GM19193 (cell line): ENCODE results near the gene SLC22A23.

Experiments
- POLR2A ChIP-seq: IDR thresholded peaks from 4 replicates; pipeline ENCODE4 v1.6.1; 2011; ENCODE audit not compliant: insufficient read depth, insufficient read length; ENCODE audit errors: extremely low read depth

Gene SLC22A23

GRCh38 chr6:3456898-3457709 lies at the start of gene SLC22A23:
TSS of gene SLC22A23 (minus strand) at chr6:3457050. CDS start at chr6:3456559, 491 bp downstream.
- no peak for TF ChIP-seq POLR2A

- TF ChIP-seq POLR2A, result no peak
Measured at GRCh38 chr6:3506200-3506599, 49.4 kb upstream of the SLC22A23 start.

GRCh38 chr6:3504938-3505805 lies 48.3 kb upstream of the SLC22A23 start:
- TF ChIP-seq POLR2A, result no peak

DNA sequence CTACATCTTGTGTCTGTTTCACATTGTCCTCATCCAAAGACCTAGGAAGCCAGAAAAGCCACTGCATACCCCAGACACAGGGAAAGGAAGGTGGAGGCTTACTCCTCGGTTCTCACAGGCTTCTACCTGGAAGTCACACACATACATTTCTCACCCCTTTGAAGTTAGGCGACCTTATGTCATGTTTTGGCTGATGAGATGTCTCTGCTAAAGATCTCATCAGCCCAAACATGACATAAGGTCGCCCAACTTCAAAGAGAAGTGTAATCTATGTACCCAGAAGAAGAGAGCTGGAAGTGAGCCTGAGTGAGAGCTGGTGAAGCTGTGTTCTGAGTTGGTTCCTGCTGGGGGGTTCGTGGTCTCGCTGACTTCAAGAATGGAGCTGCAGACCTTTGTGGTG lies 47.5 kb upstream of the SLC22A23 start:
- TF ChIP-seq POLR2A, result no peak

DNA sequence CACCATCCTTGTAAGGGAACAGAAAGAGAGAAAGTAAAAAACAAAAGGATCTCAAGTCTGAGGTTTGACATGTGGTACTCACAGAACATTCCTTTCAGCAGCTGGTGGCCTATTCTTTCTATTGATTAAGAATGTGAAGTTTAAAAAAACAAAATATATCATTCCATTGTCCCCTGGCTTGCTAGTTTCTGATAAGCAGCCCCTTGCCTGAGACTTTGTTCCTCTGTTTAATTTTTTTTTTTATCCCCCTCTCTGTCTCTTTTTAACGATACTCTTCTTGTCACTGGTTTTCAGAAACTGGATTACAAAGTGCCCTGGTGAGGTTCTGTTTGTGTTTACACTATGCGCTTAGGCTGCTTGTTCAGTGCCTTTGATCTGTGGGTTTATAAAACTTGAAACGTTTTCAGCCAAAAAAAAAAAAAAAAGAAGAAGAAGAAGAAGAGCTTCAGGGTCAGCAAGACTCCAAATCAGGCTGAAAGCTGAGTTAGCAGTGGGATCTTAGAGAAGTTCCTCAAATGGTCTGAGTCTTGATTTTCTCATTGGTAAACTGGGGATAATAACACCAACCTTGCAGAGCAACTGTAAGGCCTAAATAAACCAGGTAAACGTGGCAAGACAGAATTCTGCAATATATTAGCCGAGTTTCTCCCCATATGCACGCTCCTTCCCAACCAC lies 45.1 kb upstream of the SLC22A23 start:
- no peak for TF ChIP-seq POLR2A

DNA sequence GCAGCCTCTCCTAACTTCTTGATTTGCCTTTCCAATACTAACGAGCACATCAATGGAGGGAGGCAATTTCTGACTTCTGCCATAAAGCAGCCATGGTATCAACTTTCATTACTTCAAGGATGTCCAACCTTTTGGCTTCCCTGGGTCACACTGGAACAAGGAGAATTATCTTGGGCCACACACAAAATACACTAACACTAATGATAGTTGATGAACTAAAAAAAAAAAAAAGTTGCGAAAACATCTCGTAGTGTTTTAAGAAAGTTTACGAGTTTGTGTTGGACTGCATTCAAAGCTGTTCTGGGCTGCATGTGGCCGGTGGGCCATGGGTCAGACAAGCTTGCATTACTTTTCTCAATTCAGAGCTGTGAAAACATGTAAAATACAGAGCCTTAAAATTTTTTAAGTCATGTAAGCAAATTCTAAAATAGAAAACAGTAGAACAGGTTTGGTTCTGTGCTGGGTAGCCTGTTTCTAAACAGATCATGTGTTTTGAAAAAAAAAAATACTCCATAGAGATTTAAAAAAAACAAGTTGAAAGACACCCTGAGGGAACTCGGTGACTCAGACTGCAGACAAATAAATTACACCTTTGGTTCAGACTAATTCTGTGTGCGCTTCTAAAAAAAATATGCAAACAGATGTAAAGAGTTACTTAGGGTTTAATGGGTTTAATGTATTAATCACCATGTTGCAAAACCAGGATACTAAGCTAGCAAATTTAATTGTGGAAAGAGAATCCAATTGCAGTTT lies 43.6 kb upstream of the SLC22A23 start:
- TF ChIP-seq POLR2A, result no peak

DNA sequence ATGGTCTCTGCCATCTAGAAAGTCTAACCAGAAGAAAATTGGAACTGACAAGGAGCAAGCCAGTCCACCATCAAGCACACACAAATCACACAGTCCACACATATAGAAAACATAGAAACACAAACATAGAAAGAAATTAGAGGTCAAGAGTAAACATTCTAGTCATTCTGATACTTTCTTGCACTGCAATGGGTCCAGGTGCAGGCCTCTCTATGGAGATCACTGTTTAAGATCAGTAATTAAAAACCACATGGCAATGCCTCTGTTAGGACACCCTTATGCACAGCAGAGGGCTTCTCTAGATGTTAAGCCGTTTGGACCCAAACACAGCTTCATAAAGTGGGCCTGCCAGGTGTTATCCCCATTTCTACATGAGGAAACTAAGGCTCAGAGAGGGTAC lies 42.8 kb upstream of the SLC22A23 start:
- TF ChIP-seq POLR2A, result no peak

DNA sequence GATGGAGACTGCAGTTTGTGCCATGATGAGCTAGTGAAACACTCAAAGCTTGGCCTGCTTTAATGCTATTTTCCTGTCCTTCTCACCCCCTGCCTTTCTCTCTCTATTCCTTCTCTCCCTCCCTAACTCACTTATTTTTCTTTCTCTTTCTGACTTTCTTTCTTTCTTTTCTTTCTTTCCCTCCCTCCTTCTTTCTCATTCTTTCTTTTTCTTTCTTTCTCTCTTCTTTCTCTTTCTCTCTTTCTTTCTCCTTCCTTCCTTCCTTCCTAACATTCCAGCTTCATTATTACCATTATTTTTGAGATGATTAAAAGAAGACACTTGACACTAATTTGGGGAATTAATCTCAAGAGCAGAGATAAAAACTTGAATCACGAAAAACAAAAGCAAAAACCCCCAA lies 39.5 kb upstream of the SLC22A23 start:
- no peak for TF ChIP-seq POLR2A

DNA sequence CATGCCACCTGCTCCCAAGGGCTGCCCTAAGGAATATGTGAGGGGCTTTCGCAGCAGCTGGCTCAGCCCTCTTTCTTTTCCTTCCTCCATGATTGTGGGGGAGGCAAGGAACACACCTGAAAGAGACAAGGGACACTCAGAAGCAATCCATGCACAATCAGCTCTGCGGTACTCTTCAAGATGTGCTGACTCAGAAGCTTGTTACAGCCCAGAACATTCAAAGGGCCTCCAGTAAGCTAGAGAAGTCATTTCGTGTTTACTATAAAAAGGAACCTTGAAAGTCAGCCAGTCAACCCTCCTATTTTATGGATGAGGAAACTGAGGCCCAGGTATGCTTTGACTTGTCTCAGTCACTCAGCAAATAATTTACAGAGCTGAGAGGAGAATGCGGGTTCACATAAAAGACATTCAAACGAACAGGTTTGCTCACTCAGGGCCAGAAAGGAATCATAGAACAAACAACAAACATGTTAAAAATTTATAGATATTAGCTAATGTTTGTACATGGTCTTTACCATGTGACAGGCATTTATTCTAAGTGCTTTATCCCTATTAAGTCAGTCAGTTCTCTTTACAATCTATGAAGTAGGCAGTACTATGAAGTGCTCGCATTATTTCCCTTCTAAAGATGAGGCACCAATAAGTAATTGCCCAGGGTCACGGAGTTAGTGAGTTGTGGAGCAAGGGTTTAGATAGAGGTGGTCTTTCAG lies 37.7 kb upstream of the SLC22A23 start:
- no peak for TF ChIP-seq POLR2A

- TF ChIP-seq POLR2A, result no peak
Measured at GRCh38 chr6:3490625-3490980, 33.8 kb upstream of the SLC22A23 start.

DNA sequence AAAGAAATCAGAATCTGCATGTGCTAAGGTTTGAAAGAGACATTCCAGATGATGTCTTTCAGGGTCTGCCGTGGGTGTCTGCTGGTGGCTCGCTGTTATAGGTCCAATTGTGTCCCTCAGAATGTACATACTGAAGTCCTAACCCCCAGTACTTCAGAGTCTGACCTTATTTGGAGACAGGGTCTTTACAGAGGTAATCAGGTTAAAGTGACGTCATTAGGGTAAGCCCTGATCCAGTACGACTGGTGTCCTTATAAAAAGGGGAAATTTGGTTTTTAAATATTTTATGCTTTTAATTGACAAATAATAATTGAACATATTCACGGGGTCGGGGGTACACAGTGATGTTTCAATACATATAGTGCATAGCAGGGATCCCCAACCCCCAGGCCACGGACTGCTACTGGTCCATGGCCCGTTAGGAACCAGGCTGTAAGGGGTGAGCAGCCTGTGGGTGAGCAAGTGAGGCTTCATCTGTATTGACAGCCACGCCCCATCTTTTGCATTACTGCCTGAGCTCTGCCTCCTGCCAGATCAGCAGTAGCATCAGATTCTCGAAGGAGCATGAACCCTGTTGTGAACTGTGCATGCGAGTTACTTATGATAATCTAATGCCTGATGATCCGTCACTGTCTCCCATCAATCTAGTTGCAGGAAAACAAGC lies 33.2 kb upstream of the SLC22A23 start:
- TF ChIP-seq POLR2A, result no peak

DNA sequence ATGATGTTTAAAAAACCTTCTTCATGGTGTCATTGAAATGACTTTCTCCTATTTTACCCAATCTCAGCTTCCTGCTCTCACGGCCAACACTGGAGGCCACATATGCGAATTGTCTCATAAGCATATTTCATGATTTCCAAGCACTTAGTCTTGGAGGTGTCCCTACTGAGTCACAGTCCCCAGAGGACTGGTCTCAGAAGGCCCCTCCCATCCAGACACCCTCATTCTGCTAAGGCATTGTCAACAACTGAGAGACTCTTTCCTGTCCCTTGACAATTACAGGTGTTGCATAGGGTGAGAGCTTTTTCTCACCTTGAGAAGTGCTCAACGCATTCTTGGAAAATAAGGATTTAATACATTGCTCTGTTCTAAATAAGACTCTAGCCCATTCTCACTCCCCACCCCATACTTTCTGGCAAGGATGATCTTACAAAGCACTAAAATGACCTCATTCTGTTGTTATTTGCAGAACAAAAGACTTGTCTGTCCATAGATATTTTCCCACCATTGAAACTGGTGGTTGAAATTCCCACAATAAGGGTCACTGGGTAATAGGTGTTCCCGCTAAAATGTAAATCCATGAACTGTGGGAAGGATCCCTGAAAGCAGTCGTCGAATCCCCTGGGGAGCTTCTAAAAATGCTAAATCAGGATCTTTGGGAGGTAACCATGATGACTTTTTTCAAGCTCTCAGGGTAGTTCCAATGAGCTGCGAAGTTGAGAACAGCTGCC lies 32.3 kb upstream of the SLC22A23 start:
- no peak for TF ChIP-seq POLR2A

- TF ChIP-seq POLR2A, result no peak
Measured at GRCh38 chr6:3484946-3485345, 28.1 kb upstream of the SLC22A23 start.
